Mesothelial cell of epicardium (in vitro differentiated cells): Measurements from ENCODE around the gene SH2B3. TPM values are rescaled to one million over a fixed set of nuclear protein-coding genes. Genes with fewer than 3 reads are reported as not detected.

ENCODE experiments used
- DNase-seq, 2 experiments: peaks; one replicate each; pipeline ENCODE4 v3.0.0; 2021; ENCODE audit warnings: low spot score in 2 of 2; ENCODE audit not compliant: unreplicated experiment in 2 of 2
- H3K27ac Mint-ChIP-seq: 2 replicates; pipeline ENCODE4 v1.8.0; 2021; ENCODE audit warnings: mixed read lengths
- H3K27me3 Mint-ChIP-seq: 2 replicates; pipeline ENCODE4 v1.8.0; 2021; ENCODE audit warnings: low read depth, mixed read lengths
- H3K36me3 Mint-ChIP-seq: 2 replicates; pipeline ENCODE4 v1.8.0; 2021; ENCODE audit warnings: mixed read lengths
- H3K4me1 Mint-ChIP-seq: 2 replicates; pipeline ENCODE4 v1.8.0; 2021; ENCODE audit warnings: mixed read lengths
- H3K4me3 Mint-ChIP-seq: 2 replicates; pipeline ENCODE4 v1.8.0; 2021; ENCODE audit warnings: mild to moderate bottlenecking, moderate library complexity, mixed read lengths
- H3K9me3 Mint-ChIP-seq: 2 replicates; pipeline ENCODE4 v1.8.0; 2021; ENCODE audit warnings: mixed read lengths
- total RNA-seq: library from RNA; stranded (reverse); gene quantifications from 3 replicates; pipeline ENCODE4 v1.2.1, GENCODE V29; 2021
- TF ChIP-seq, protein P1 (sequence below): fragments of 200-600 bp; sonication (generic); IDR thresholded peaks from one replicate; pipeline ENCODE4 v1.5.0; 2021; ENCODE audit warnings: antibody characterized with exemption; ENCODE audit not compliant: unreplicated experiment

Gene SH2B3
- total RNA-seq, 1 donor from 2014 or later = 2.1 TPM

DNA sequence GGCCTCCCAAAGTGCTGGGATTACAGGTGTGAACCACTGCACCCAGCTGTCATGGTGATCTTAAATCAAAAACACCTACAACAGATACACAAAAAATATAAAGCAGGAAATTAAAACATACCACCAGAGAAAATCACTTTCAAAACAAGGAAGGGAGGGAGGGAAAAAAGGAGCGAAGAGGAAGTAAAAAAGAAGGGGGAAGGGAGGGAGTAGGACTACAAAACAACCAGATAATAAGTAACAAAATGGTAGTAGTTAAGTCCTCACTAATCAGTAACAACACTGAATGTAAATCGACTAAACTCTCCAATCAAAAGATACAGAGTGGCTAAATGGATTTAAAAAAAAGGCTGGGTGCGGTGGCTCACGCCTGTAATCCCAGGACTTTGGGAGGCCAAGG is 89.0 kb downstream of the SH2B3 start:
- H3K36me3 Mint-ChIP-seq = peaks cover 57% of the 10 kb centered on the region
- TF ChIP-seq, protein P1, sequence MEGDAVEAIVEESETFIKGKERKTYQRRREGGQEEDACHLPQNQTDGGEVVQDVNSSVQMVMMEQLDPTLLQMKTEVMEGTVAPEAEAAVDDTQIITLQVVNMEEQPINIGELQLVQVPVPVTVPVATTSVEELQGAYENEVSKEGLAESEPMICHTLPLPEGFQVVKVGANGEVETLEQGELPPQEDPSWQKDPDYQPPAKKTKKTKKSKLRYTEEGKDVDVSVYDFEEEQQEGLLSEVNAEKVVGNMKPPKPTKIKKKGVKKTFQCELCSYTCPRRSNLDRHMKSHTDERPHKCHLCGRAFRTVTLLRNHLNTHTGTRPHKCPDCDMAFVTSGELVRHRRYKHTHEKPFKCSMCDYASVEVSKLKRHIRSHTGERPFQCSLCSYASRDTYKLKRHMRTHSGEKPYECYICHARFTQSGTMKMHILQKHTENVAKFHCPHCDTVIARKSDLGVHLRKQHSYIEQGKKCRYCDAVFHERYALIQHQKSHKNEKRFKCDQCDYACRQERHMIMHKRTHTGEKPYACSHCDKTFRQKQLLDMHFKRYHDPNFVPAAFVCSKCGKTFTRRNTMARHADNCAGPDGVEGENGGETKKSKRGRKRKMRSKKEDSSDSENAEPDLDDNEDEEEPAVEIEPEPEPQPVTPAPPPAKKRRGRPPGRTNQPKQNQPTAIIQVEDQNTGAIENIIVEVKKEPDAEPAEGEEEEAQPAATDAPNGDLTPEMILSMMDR = no peak
- H3K4me1 Mint-ChIP-seq = no peaks in the 10 kb centered on the region
- peaks cover 13% of the 10 kb centered on the region for H3K9me3 Mint-ChIP-seq
- no peak overlapping the region for H3K27ac Mint-ChIP-seq
- no peak for DNase-seq
- H3K4me3 Mint-ChIP-seq = no peak overlapping the region
- H3K27me3 Mint-ChIP-seq = no peaks in the 10 kb centered on the region

Other genes starting within 250 kb of the SH2B3 start
- gene PHETA1, start 36.8 kb upstream of the SH2B3 start, total RNA-seq = 13.8 to 18.2 TPM (median 16.1 TPM) in 3 replicates
- gene ATXN2, start 193.4 kb downstream of the SH2B3 start, total RNA-seq = 149 to 152 TPM (median 150 TPM) in 3 replicates